Measurements from ENCODE around the gene MPHOSPH9. TPM values are rescaled to one million over a fixed set of nuclear protein-coding genes. Genes with fewer than 3 reads are reported as not detected.

Gene MPHOSPH9
- total and polyA plus RNA-seq, 2 donors (not counting 1 experiment from before 2014, with no cell fraction given): 11.8 to 45.1 TPM

- Histone ChIP-seq H3K27me3 (replicated peaks in 1 of 4; ENCODE audit: control extremely low read depth in 1 of 4, control insufficient read depth in 3 of 4, insufficient read depth in 4 of 4, low read length in 3 of 4) (no peaks in the 10 kb centered on the region), H3K4me3 (ENCODE audit: control extremely low read depth in 1 of 5, extremely low read depth in 1 of 5, insufficient read depth in 1 of 5, low read depth in 2 of 5, low read length in 4 of 5) (no peak overlapping the region), H3K36me3 (replicated peaks in 1 of 2; ENCODE audit: control extremely low read depth in 1 of 2, control insufficient read depth in 1 of 2, extremely low read depth in 1 of 2, insufficient read depth in 2 of 2, low read length in 1 of 2) (peaks cover 0 to 3% of the 10 kb centered on the region in 2 experiments), H2AFZ (ENCODE audit: insufficient read depth, low read depth, low read length, poor library complexity, severe bottlenecking) (no peak overlapping the region), H3K4me2 (replicated peaks; ENCODE audit: low read depth, low read length, poor library complexity, severe bottlenecking) (no peak overlapping the region), H3K4me1 (ENCODE audit: control insufficient read depth in 2 of 2, insufficient read depth in 2 of 2, low read length in 2 of 2) (peaks cover 56 to 62% of the 10 kb centered on the region in 2 donors), H3K9me3 (ENCODE audit: control extremely low read depth in 1 of 3, control insufficient read depth in 2 of 3, insufficient read depth in 1 of 3, low read length in 2 of 3) (no peaks in the 10 kb centered on the region), H4K20me1 (ENCODE audit: control insufficient read depth, insufficient read depth, low read length, poor library complexity, severe bottlenecking) (no peaks in the 10 kb centered on the region), H3K79me2 (ENCODE audit: control insufficient read depth, insufficient read depth, low read length) (peaks cover 62% of the 10 kb centered on the region), H3K9ac (ENCODE audit: low read length) (no peak overlapping the region), H3K27ac (ENCODE audit: low read length in 2 of 2) (no peak overlapping the region)
- intact Hi-C loops (cut with micrococcal nuclease): no loop called here
- TF ChIP-seq EZH2 (IDR thresholded peaks at IDR 0.05; ENCODE audit: borderline replicate concordance, insufficient read depth, low read depth, low read length, poor library complexity, severe bottlenecking): no peak
- TF ChIP-seq CTCF (IDR thresholded peaks at IDR 0.05): no peak
- ChIA-PET POLR2A (no interaction called here), CTCF (no interaction called here)
- Mint-ChIP-seq H3K27me3 (no peaks in the 10 kb centered on the region), H3K9me3 (ENCODE audit: insufficient read depth) (no peaks in the 10 kb centered on the region), H3K27ac (peak overlapping the region; percentile 46), H3K4me1 (peaks cover 53% of the 10 kb centered on the region), H3K4me3 (no peak overlapping the region)
- no peak for DNase-seq
- no peak for ATAC-seq (ENCODE audit: low read depth)
- WGBS (ENCODE audit: insufficient coverage): 94% methylated on average over 17 of the region's 19 CpGs
Measured at GRCh38 chr12:123111498-123112165, 121.3 kb downstream of the MPHOSPH9 start.

- Histone ChIP-seq H4K20me1 (ENCODE audit: control insufficient read depth, insufficient read depth, low read length, poor library complexity, severe bottlenecking) (no peaks in the 10 kb centered on the region), H3K27ac (ENCODE audit: low read length in 2 of 2) (no peak overlapping the region), H3K4me1 (ENCODE audit: control insufficient read depth in 2 of 2, insufficient read depth in 2 of 2, low read length in 2 of 2) (peaks cover 40 to 50% of the 10 kb centered on the region in 2 donors), H2AFZ (ENCODE audit: insufficient read depth, low read depth, low read length, poor library complexity, severe bottlenecking) (no peak overlapping the region), H3K36me3 (replicated peaks in 1 of 2; ENCODE audit: control extremely low read depth in 1 of 2, control insufficient read depth in 1 of 2, extremely low read depth in 1 of 2, insufficient read depth in 2 of 2, low read length in 1 of 2) (peaks cover 0 to 3% of the 10 kb centered on the region in 2 experiments), H3K79me2 (ENCODE audit: control insufficient read depth, insufficient read depth, low read length) (peaks cover 81% of the 10 kb centered on the region), H3K9me3 (ENCODE audit: control extremely low read depth in 1 of 3, control insufficient read depth in 2 of 3, insufficient read depth in 1 of 3, low read length in 2 of 3) (no peaks in the 10 kb centered on the region), H3K4me2 (replicated peaks; ENCODE audit: low read depth, low read length, poor library complexity, severe bottlenecking) (no peak overlapping the region), H3K27me3 (replicated peaks in 1 of 4; ENCODE audit: control extremely low read depth in 1 of 4, control insufficient read depth in 3 of 4, insufficient read depth in 4 of 4, low read length in 3 of 4) (no peaks in the 10 kb centered on the region), H3K4me3 (ENCODE audit: control extremely low read depth in 1 of 5, extremely low read depth in 1 of 5, insufficient read depth in 1 of 5, low read depth in 2 of 5, low read length in 4 of 5) (no peak overlapping the region), H3K9ac (ENCODE audit: low read length) (no peak overlapping the region)
- WGBS (ENCODE audit: insufficient coverage): 68% methylated on average over 3 of the region's 3 CpGs
- no peak for TF ChIP-seq EZH2 (IDR thresholded peaks at IDR 0.05; ENCODE audit: borderline replicate concordance, insufficient read depth, low read depth, low read length, poor library complexity, severe bottlenecking)
- TF ChIP-seq CTCF (IDR thresholded peaks at IDR 0.05): no peak
- DNase-seq: no peak
- ChIA-PET POLR2A (no interaction called here), CTCF (no interaction called here)
- ATAC-seq (ENCODE audit: low read depth): no peak
- intact Hi-C loops (cut with micrococcal nuclease): loop anchor here (5.0 kb wide), 1 partner anchor 33 kb away; no protein-coding TSS in a partner anchor
- H3K27ac Mint-ChIP-seq: no peak overlapping the region
- H3K27me3 Mint-ChIP-seq: no peaks in the 10 kb centered on the region
- H3K4me3 Mint-ChIP-seq: no peak overlapping the region
- peaks cover 52% of the 10 kb centered on the region for H3K4me1 Mint-ChIP-seq
- H3K9me3 Mint-ChIP-seq (ENCODE audit: insufficient read depth): no peaks in the 10 kb centered on the region
Measured at GRCh38 chr12:123109319-123109772, 123.6 kb downstream of the MPHOSPH9 start.
